H1 (cell line): ENCODE measurements around the gene SFXN1. TPM values are rescaled to one million over a fixed set of nuclear protein-coding genes. Genes with fewer than 3 reads are reported as not detected.

Source experiments
- CTCF ChIA-PET: fragments of 300-600 bp; sonication (Branson Sonifier 250); formaldehyde crosslinking; loops from one replicate; lab custom pipeline; 2021; ENCODE audit not compliant: partially characterized antibody; lab: Charles Lee
- POLR2A ChIA-PET: fragments of 300-600 bp; sonication (Branson Sonifier 250); formaldehyde crosslinking; loops from one replicate; lab custom pipeline; 2021; ENCODE audit warnings: inconsistent platforms; ENCODE audit not compliant: partially characterized antibody; lab: Charles Lee
- DNase-seq, 2 experiments: peaks; one replicate each; pipeline versions ENCODE4 v3.0.0 to v3.0.0-alpha.2; 2010 to 2022; ENCODE audit warnings: low spot score in 2 of 2, low read depth in 1 of 2, mixed read lengths in 1 of 2
- FAIRE-seq: peaks from 2 replicates; lab custom pipeline; 2011; peaks lifted over from hg19 to GRCh38; lab: Jason Lieb, UNC
- H2AFZ ChIP-seq: 2 replicates; pipeline ENCODE4 v1.8.1; 2012; ENCODE audit warnings: low read length, inconsistent platforms
- H2AK5ac ChIP-seq: 2 replicates; pipeline ENCODE4 v1.6.1; 2013; ENCODE audit warnings: low read depth, low read length
- H2BK120ac ChIP-seq: replicated peaks from 2 replicates; pipeline ENCODE3; 2013; ENCODE audit warnings: low read depth, low read length, inconsistent platforms
- H2BK12ac ChIP-seq: 2 replicates; pipeline ENCODE4 v1.6.1; 2013; ENCODE audit warnings: low read depth, low read length
- H2BK15ac ChIP-seq: 2 replicates; pipeline ENCODE4 v1.6.1; 2013; ENCODE audit warnings: low read length
- H2BK20ac ChIP-seq: 2 replicates; pipeline ENCODE4 v1.6.1; 2013; ENCODE audit warnings: low read length
- H2BK5ac ChIP-seq: 2 replicates; pipeline ENCODE4 v1.6.1; 2013; ENCODE audit warnings: low read depth, low read length
- H3K14ac ChIP-seq: 2 replicates; pipeline ENCODE4 v1.6.1; 2013; ENCODE audit warnings: inconsistent platforms; ENCODE audit not compliant: insufficient read length
- H3K18ac ChIP-seq: 2 replicates; pipeline ENCODE4 v1.6.1; 2013; ENCODE audit warnings: low read length; ENCODE audit errors: extremely low read depth
- H3K23ac ChIP-seq: 2 replicates; pipeline ENCODE4 v1.6.1; 2013; ENCODE audit warnings: inconsistent platforms; ENCODE audit not compliant: insufficient read length
- H3K23me2 ChIP-seq: 2 replicates; pipeline ENCODE4 v1.6.1; 2013; ENCODE audit warnings: low read depth, low read length
- H3K27ac ChIP-seq: 2 replicates; pipeline ENCODE4 v1.6.1; 2011; ENCODE audit warnings: low read depth, low read length, inconsistent platforms
- H3K27me3 ChIP-seq, 4 experiments: replicated peaks in 1 of 4; 1 replicate in 1 of 4; 2 replicates in 3 of 4; pipeline versions ENCODE4 v1.6.1 to v1.8.1; 2011 to 2013; ENCODE audit warnings: low read length in 3 of 4, mild to moderate bottlenecking in 3 of 4, inconsistent platforms in 2 of 4, mixed read lengths in 2 of 4, moderate library complexity in 1 of 4; ENCODE audit not compliant: control insufficient read depth in 3 of 4, insufficient read depth in 3 of 4; ENCODE audit errors: extremely low read depth in 1 of 4
- H3K36me3 ChIP-seq, 4 experiments: 2 replicates each; pipeline versions ENCODE4 v1.6.1 to v1.8.1; 2011 to 2013; ENCODE audit warnings: mild to moderate bottlenecking in 4 of 4, low read length in 3 of 4, moderate library complexity in 2 of 4, control low read depth in 1 of 4, inconsistent platforms in 1 of 4; ENCODE audit not compliant: insufficient read depth in 4 of 4, control insufficient read depth in 2 of 4
- H3K4ac ChIP-seq: replicated peaks from 2 replicates; pipeline ENCODE3; 2013; ENCODE audit warnings: low read length, low read depth, mixed read lengths, inconsistent platforms; ENCODE audit not compliant: insufficient read length
- H3K4me1 ChIP-seq, 4 experiments: replicated peaks in 1 of 4; 1 replicate in 1 of 4; 2 replicates in 3 of 4; pipeline versions ENCODE4 v1.6.1 to v1.8.1; 2011 to 2013; ENCODE audit warnings: low read length in 3 of 4, inconsistent platforms in 2 of 4, mixed read lengths in 1 of 4; ENCODE audit not compliant: insufficient read depth in 4 of 4, control insufficient read depth in 3 of 4
- H3K4me2 ChIP-seq, 2 experiments: 2 replicates each; pipeline versions ENCODE4 v1.6.1 to v1.8.1; 2011 to 2013; ENCODE audit warnings: low read depth in 2 of 2, low read length in 2 of 2, control low read depth in 1 of 2, inconsistent platforms in 1 of 2, mild to moderate bottlenecking in 1 of 2; ENCODE audit not compliant: insufficient read depth in 1 of 2
- H3K4me3 ChIP-seq, 4 experiments: fragments of 200-600, 300-600 bp in 1 of 4; sonication (generic), shearing (Covaris generic), sonication (Bioruptor Twin) in 1 of 4; 2 replicates each; pipeline versions ENCODE4 v1.5.1 to v1.8.1; 2011 to 2016; ENCODE audit warnings: low read length in 4 of 4, low read depth in 3 of 4, control low read depth in 2 of 4, inconsistent platforms in 2 of 4, mild to moderate bottlenecking in 2 of 4, mixed read lengths in 1 of 4, moderate library complexity in 1 of 4; ENCODE audit not compliant: insufficient read depth in 2 of 4; ENCODE audit errors: extremely low read depth in 1 of 4
- H3K56ac ChIP-seq: replicated peaks from 2 replicates; pipeline ENCODE3; 2013; ENCODE audit warnings: low read depth, mild to moderate bottlenecking, mixed read lengths, low read length, inconsistent platforms; ENCODE audit not compliant: insufficient read length
- H3K79me1 ChIP-seq: 2 replicates; pipeline ENCODE4 v1.6.1; 2013; ENCODE audit warnings: low read depth, low read length, control low read depth
- H3K79me2 ChIP-seq, 2 experiments: 2 replicates each; pipeline versions ENCODE4 v1.6.1 to v1.8.1; 2012 to 2013; ENCODE audit warnings: low read length in 2 of 2, mild to moderate bottlenecking in 2 of 2, inconsistent platforms in 1 of 2; ENCODE audit not compliant: insufficient read depth in 2 of 2, control insufficient read depth in 1 of 2
- H3K9ac ChIP-seq, 4 experiments: replicated peaks in 1 of 4; 1 replicate in 1 of 4; 2 replicates in 3 of 4; pipeline versions ENCODE4 v1.6.1 to v1.8.1; 2011 to 2013; ENCODE audit warnings: low read depth in 3 of 4, low read length in 3 of 4, control low read depth in 2 of 4, mild to moderate bottlenecking in 2 of 4, moderate library complexity in 2 of 4, inconsistent platforms in 1 of 4; ENCODE audit errors: extremely low read depth in 1 of 4
- H3K9me3 ChIP-seq, 2 experiments: 2 replicates each; pipeline versions ENCODE4 v1.6.1 to v1.8.1; 2012 to 2013; ENCODE audit warnings: mild to moderate bottlenecking in 2 of 2, moderate library complexity in 2 of 2, control low read depth in 1 of 2, inconsistent platforms in 1 of 2, low read depth in 1 of 2, low read length in 1 of 2, mixed read lengths in 1 of 2; ENCODE audit not compliant: insufficient read depth in 2 of 2
- H4K20me1 ChIP-seq, 2 experiments: replicated peaks in 1 of 2; 2 replicates each; pipeline versions ENCODE3 to v1.8.1; 2011 to 2013; ENCODE audit warnings: inconsistent platforms in 2 of 2, low read length in 2 of 2, mild to moderate bottlenecking in 1 of 2; ENCODE audit not compliant: insufficient read depth in 2 of 2, control insufficient read depth in 1 of 2
- H4K5ac ChIP-seq: 2 replicates; pipeline ENCODE4 v1.6.1; 2013; ENCODE audit warnings: low read length, low read depth, mixed read lengths, inconsistent platforms; ENCODE audit not compliant: insufficient read length
- H4K8ac ChIP-seq: 2 replicates; pipeline ENCODE4 v1.8.0; 2013; ENCODE audit warnings: mild to moderate bottlenecking, moderate library complexity, low read length, inconsistent platforms; ENCODE audit not compliant: insufficient read depth; ENCODE audit errors: extremely low read depth
- H4K91ac ChIP-seq: replicated peaks from 2 replicates; pipeline ENCODE3; 2013; ENCODE audit warnings: low read length, mixed read lengths, inconsistent platforms; ENCODE audit not compliant: insufficient read length
- CEBPB ChIP-seq: IDR thresholded peaks from 2 replicates; pipeline ENCODE4 v1.6.1; 2012; ENCODE audit warnings: low read depth, low read length
- CREB1 ChIP-seq: IDR thresholded peaks from 2 replicates; pipeline ENCODE4 v1.6.1; 2012; ENCODE audit warnings: inconsistent platforms
- GABPA ChIP-seq: IDR thresholded peaks from 2 replicates; pipeline ENCODE4 v1.6.1; 2011; ENCODE audit warnings: mild to moderate bottlenecking, low read length, moderate library complexity, borderline replicate concordance; ENCODE audit not compliant: insufficient read depth
- GTF2F1 ChIP-seq: IDR thresholded peaks from 2 replicates; pipeline ENCODE4 v1.6.1; 2012; ENCODE audit warnings: low read depth, low read length, improper control_type of control experiment, borderline replicate concordance
- RAD21 ChIP-seq, 2 experiments: IDR thresholded peaks in 1 of 2; conservative IDR thresholded peaks in 1 of 2; 2 replicates each; pipeline ENCODE4 v1.6.1; 2011; ENCODE audit warnings: low read depth in 2 of 2, low read length in 2 of 2, improper control_type of control experiment in 1 of 2, inconsistent platforms in 1 of 2, mild to moderate bottlenecking in 1 of 2, moderate library complexity in 1 of 2
- WGBS, 2 experiments: shearing (Covaris generic) in 1 of 2; methylation state at CpG; one replicate each; pipeline versions ENCODE4 v1.1.6 to v1.1.7; 2013 to 2015; ENCODE audit warnings: low lambda C conversion rate in 2 of 2, mixed read lengths in 2 of 2, inconsistent platforms in 1 of 2, low coverage in 1 of 2, missing lambda C conversion rate in 1 of 2; ENCODE audit not compliant: insufficient replicate concordance in 2 of 2, insufficient coverage in 1 of 2, insufficient read length in 1 of 2; ENCODE audit errors: extremely low coverage in 1 of 2, missing lambda C conversion rate in 1 of 2; 5-methylcytosine and 5-hydroxymethylcytosine counted together
- polyA plus RNA-seq, 7 experiments: library from polyadenylated mRNA; depleted of rRNA in 3 of 7; stranded (reverse) in 5 of 7; unstranded in 2 of 7; fragments of >200 nt in 5 of 7; fragments of 200-250 nt in 2 of 7; gene quantifications; 1 replicate in 5 of 7; 2 replicates in 1 of 7; 4 replicates in 1 of 7; pipeline versions ENCODE4 v1.2.1 to v1.2.3, GENCODE V29; 2011 to 2013; ENCODE audit warnings: missing spikeins in 2 of 7, mixed read lengths in 2 of 7
- total RNA-seq: library from RNA; stranded (reverse); fragmentation: NEBNext Ultra II Directional; extraction: Animal tissue kit (Norgen Biotek cat#: 25700); gene quantifications from 2 replicates; pipeline ENCODE4 v1.2.1, GENCODE V29; 2021
- TF ChIP-seq, protein P1 (sequence below), 3 experiments: IDR thresholded peaks; 1 replicate in 2 of 3; 2 replicates in 1 of 3; pipeline versions ENCODE4 v1.5.1 to v1.6.1; 2011; ENCODE audit warnings: low read length in 3 of 3, mild to moderate bottlenecking in 3 of 3, inconsistent platforms in 2 of 3, low read depth in 1 of 3, moderate library complexity in 1 of 3; ENCODE audit not compliant: insufficient read depth in 1 of 3; ENCODE audit errors: control extremely low read depth in 1 of 3

The SFXN1 gene
- total and polyA plus RNA-seq, 2 of the 8 experiments (the other 6 are each of a cell fraction or from before 2014, with no cell fraction given): 72.7 to 97.6 TPM

DNA sequence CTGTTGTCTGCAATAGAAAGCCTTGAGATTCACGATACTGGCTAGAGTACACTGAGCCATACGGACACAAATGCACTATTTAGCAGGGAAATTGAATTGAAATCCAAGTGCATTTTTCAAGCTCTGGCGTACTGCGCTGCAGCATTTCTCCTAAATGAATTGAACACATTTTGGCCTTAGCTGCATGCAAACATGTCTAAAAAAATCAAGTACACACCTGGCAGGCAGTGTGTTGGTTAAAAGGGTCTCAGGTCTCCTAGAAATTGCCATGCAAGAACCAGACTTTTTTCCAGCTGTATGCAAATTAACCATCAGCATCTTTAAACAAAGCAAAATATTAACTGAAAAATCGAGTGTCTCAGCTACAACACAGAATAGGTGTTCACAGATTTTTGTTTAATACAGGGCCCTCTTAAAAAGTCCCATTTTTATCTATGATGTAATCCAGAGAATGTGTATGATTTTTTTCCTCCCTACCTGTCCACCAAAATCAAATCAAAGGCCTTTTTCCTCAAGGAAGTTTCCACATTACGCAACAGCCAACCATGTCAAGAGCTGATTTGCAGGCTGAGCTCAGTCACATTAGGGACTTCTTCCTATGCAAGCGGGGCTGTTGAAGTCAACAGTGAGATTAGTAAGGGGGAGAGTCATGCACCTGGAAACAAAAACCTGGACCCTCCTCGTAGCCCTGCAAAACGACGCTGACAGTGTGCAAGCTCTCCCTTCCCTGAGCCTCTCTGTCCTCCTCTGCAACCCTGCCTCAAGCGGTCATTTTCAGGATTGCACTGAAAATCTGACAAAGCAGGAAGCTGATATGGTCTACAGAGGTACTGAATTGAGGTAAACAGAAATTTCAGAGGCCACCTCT lies 14.1 kb upstream of the SFXN1 start:
- H4K5ac ChIP-seq: no peak overlapping the region
- H3K79me1 ChIP-seq: no peaks in the 10 kb centered on the region
- H2BK120ac ChIP-seq: no peak overlapping the region
- H3K4me3 ChIP-seq: no peak overlapping the region
- H3K14ac ChIP-seq: no peak overlapping the region
- no peak overlapping the region for H2BK20ac ChIP-seq
- no peak overlapping the region for H3K18ac ChIP-seq
- WGBS, 2 experiments: 59% methylated on average over 10 of the region's 11 CpGs; no CpG with 5 or more reads in 1 of the 2 experiments
- DNase-seq: peak in 1 of 2 experiments; percentile 87
- no peak overlapping the region for H4K91ac ChIP-seq
- H3K56ac ChIP-seq: no peak overlapping the region
- H3K23ac ChIP-seq: no peak overlapping the region
- FAIRE-seq: peak; percentile 62
- no peak overlapping the region for H3K27ac ChIP-seq
- H2AK5ac ChIP-seq: no peak overlapping the region
- no peaks in the 10 kb centered on the region for H3K23me2 ChIP-seq
- no peaks in the 10 kb centered on the region for H4K20me1 ChIP-seq
- TF ChIP-seq GABPA: no peak
- TF ChIP-seq GTF2F1: no peak
- peak; percentile 90; the same call in 1 of the 2 replicates for TF ChIP-seq CEBPB
- TF ChIP-seq, protein P1, sequence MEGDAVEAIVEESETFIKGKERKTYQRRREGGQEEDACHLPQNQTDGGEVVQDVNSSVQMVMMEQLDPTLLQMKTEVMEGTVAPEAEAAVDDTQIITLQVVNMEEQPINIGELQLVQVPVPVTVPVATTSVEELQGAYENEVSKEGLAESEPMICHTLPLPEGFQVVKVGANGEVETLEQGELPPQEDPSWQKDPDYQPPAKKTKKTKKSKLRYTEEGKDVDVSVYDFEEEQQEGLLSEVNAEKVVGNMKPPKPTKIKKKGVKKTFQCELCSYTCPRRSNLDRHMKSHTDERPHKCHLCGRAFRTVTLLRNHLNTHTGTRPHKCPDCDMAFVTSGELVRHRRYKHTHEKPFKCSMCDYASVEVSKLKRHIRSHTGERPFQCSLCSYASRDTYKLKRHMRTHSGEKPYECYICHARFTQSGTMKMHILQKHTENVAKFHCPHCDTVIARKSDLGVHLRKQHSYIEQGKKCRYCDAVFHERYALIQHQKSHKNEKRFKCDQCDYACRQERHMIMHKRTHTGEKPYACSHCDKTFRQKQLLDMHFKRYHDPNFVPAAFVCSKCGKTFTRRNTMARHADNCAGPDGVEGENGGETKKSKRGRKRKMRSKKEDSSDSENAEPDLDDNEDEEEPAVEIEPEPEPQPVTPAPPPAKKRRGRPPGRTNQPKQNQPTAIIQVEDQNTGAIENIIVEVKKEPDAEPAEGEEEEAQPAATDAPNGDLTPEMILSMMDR (IDR thresholded peaks at IDR 0.05; ENCODE audit: control extremely low read depth in 1 of 3, insufficient read depth in 1 of 3, low read depth in 1 of 3, low read length in 3 of 3): peak; percentile 63 to 87 (median 70)
- TF ChIP-seq CREB1: 0 out of 2 replicates have a peak, but pooled peaks have one; percentile 15
- TF ChIP-seq RAD21 (IDR thresholded peaks at IDR 0.05 in 1 of 2, conservative IDR thresholded peaks at IDR 0.05 in 1 of 2; ENCODE audit: low read depth in 2 of 2, low read length in 2 of 2): peak; percentile 68 to 81
- no peak overlapping the region for H2BK12ac ChIP-seq
- H2BK5ac ChIP-seq: no peak overlapping the region
- peak overlapping the region; percentile 97 for H2AFZ ChIP-seq
- H3K79me2 ChIP-seq: no peaks in the 10 kb centered on the region
- H3K4me2 ChIP-seq: peak overlapping the region in 1 of 2 experiments; percentile 30; a peak in 1 of 4 replicates
- no peaks in the 10 kb centered on the region; a peak in 1 of 7 replicates for H3K4me1 ChIP-seq
- H3K9ac ChIP-seq: no peak overlapping the region
- no peak overlapping the region for H4K8ac ChIP-seq
- H2BK15ac ChIP-seq: no peak overlapping the region
- H3K36me3 ChIP-seq: no peaks in the 10 kb centered on the region
- no peaks in the 10 kb centered on the region for H3K27me3 ChIP-seq
- no peaks in the 10 kb centered on the region for H3K9me3 ChIP-seq
- H3K4ac ChIP-seq: no peak overlapping the region
- CTCF ChIA-PET: interaction anchor here (0.6 to 3.7 kb wide), 72 partner anchors 8 to 1028 kb away, joined by 3 to 18 read pairs (median 4); partner anchors contain the start of genes DRD1 and SFXN1
- POLR2A ChIA-PET: interaction anchor here (1.4 kb wide), 1 partner anchor 14 kb away, joined by 5 read pairs; the partner anchor contains the start of gene SFXN1
